ENCODE data around the gene CFAP54. TPM values are rescaled to one million over a fixed set of nuclear protein-coding genes. Genes with fewer than 3 reads are reported as not detected.

CFAP54 gene
- total and polyA plus RNA-seq, 2 donors (not counting 3 experiments of a cell fraction or from before 2014, with no cell fraction given), result 3.6 to 26.9 TPM

DNA sequence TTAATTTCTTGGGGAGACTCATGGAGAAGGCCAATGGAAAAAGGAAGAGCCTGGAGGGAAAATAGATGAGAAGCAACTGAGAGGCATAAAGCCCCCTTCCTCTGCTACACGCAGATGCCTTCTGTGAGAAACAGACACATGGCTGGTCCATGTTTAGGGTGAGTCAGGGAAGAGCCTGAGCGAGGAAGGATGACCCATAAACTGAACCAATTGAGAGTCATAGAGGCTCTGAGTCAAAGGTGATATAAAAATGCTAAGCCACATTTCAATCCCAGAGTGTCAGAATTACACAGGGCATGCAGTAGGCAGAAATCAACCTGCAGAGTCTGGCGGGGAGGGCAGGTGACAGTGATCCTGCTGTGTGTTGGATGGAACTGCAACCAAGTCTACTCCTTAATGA is 387.6 kb downstream of the CFAP54 start:
- Histone ChIP-seq H4K20me1 (replicated peaks; ENCODE audit: control insufficient read depth, extremely low read depth, insufficient read depth, low read length) (no peaks in the 10 kb centered on the region), H3K4me2 (ENCODE audit: insufficient read depth, low read length) (no peak overlapping the region), H3K27me3 (ENCODE audit: control insufficient read depth in 2 of 2, insufficient read depth in 2 of 2, low read length in 2 of 2) (no peaks in the 10 kb centered on the region), H3K9me1 (replicated peaks; ENCODE audit: control insufficient read depth, extremely low read depth, insufficient read depth, low read length) (no peaks in the 10 kb centered on the region), H2AFZ (ENCODE audit: low read depth, low read length) (no peak overlapping the region), H3K36me3 (ENCODE audit: control insufficient read depth in 2 of 2, extremely low read depth in 1 of 2, insufficient read depth in 2 of 2, low read length in 2 of 2) (no peaks in the 10 kb centered on the region), H3K79me2 (ENCODE audit: control insufficient read depth, insufficient read depth, low read length) (no peaks in the 10 kb centered on the region), H3K4me3 (replicated peaks in 1 of 3; ENCODE audit: insufficient read depth in 1 of 3, low read depth in 1 of 3, low read length in 3 of 3) (no peak overlapping the region), H3K4me1 (ENCODE audit: control insufficient read depth, extremely low read depth, insufficient read depth, low read length) (no peaks in the 10 kb centered on the region), H3K27ac (ENCODE audit: insufficient read depth, low read depth, low read length) (no peak overlapping the region), H3K9ac (replicated peaks; ENCODE audit: extremely low read depth, insufficient read depth, low read length) (no peak overlapping the region), H3K9me3 (replicated peaks; ENCODE audit: control insufficient read depth, insufficient read depth, low read length) (no peaks in the 10 kb centered on the region)
- ChIA-PET POLR2A (no interaction called here), CTCF (no interaction called here)
- TF ChIP-seq, protein P1, sequence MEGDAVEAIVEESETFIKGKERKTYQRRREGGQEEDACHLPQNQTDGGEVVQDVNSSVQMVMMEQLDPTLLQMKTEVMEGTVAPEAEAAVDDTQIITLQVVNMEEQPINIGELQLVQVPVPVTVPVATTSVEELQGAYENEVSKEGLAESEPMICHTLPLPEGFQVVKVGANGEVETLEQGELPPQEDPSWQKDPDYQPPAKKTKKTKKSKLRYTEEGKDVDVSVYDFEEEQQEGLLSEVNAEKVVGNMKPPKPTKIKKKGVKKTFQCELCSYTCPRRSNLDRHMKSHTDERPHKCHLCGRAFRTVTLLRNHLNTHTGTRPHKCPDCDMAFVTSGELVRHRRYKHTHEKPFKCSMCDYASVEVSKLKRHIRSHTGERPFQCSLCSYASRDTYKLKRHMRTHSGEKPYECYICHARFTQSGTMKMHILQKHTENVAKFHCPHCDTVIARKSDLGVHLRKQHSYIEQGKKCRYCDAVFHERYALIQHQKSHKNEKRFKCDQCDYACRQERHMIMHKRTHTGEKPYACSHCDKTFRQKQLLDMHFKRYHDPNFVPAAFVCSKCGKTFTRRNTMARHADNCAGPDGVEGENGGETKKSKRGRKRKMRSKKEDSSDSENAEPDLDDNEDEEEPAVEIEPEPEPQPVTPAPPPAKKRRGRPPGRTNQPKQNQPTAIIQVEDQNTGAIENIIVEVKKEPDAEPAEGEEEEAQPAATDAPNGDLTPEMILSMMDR (IDR thresholded peaks at IDR 0.05; ENCODE audit: extremely low read depth in 1 of 2, insufficient read depth in 1 of 2, low read depth in 1 of 2, low read length in 2 of 2), result no peak
- TF ChIP-seq GATA2 (IDR thresholded peaks at IDR 0.05; ENCODE audit: insufficient read depth, insufficient read length, low read depth, low read length), result no peak
- TF ChIP-seq POLR2A (IDR thresholded peaks at IDR 0.05; ENCODE audit: low read depth, low read length), result no peak
- TF ChIP-seq POLR2AphosphoS5 (IDR thresholded peaks at IDR 0.05; ENCODE audit: insufficient read depth, low read depth, low read length), result no peak
- TF ChIP-seq JUN (IDR thresholded peaks at IDR 0.05; ENCODE audit: borderline replicate concordance, insufficient read depth, insufficient read length, low read depth), result no peak
- TF ChIP-seq, protein P2, sequence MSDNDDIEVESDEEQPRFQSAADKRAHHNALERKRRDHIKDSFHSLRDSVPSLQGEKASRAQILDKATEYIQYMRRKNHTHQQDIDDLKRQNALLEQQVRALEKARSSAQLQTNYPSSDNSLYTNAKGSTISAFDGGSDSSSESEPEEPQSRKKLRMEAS (IDR thresholded peaks at IDR 0.05; ENCODE audit: insufficient read depth, insufficient read length), result no peak
- TF ChIP-seq MYC (IDR thresholded peaks at IDR 0.05; ENCODE audit: low read depth, low read length), result no peak
- TF ChIP-seq EZH2 (IDR thresholded peaks at IDR 0.05; ENCODE audit: borderline replicate concordance, low read depth, low read length, severe bottlenecking), result no peak
- TF ChIP-seq FOS (IDR thresholded peaks at IDR 0.05; ENCODE audit: borderline replicate concordance, insufficient read depth, low read length), result no peak
- BruUV-seq (replicated peaks), result no TSS peak
- DNase-seq (ENCODE audit: low read depth, low spot score) (no peak), FAIRE-seq (no peak)
- dilution Hi-C loops (cut with MboI; ENCODE audit: extremely low pct_ligation_motif_present, low sequenced_read_pairs) (no loop called here), intact Hi-C loops (cut with micrococcal nuclease) (no loop called here)

Data from endothelial cell of umbilical vein (primary cell).